ENCODE results near the gene GTF2IRD1. TPM values are rescaled to one million over a fixed set of nuclear protein-coding genes. Genes with fewer than 3 reads are reported as not detected.

GTF2IRD1 gene
- total and polyA plus RNA-seq, 2 of the 13 experiments (the other 11 are each of a cell fraction or from before 2014, with no cell fraction given) = 16.5 to 26.7 TPM

GRCh38 chr7:74535951-74536356 is 82.2 kb downstream of the GTF2IRD1 start (continued):
- TF ChIP-seq ZNF460 (CRISPR knock-in tag; IDR thresholded peaks at IDR 0.05; ENCODE audit: borderline replicate concordance) = no peak
- TF ChIP-seq TRIM22 (IDR thresholded peaks at IDR 0.05) = no peak
- peak in 1 of 2 experiments; percentile 41; a peak in 1 of 4 replicates for TF ChIP-seq REST (IDR thresholded peaks at IDR 0.05; ENCODE audit: borderline replicate concordance in 1 of 2, low read depth in 1 of 2, low read length in 2 of 2)
- peak; percentile 53; the same call in 1 of the 2 replicates for TF ChIP-seq FOXP4 (CRISPR knock-in tag; IDR thresholded peaks at IDR 0.05)
- TF ChIP-seq ELK4 (CRISPR knock-in tag; IDR thresholded peaks at IDR 0.05; ENCODE audit: borderline replicate concordance) = no peak
- TF ChIP-seq REXO4 (CRISPR knock-in tag; IDR thresholded peaks at IDR 0.05; ENCODE audit: borderline replicate concordance) = no peak
- TF ChIP-seq AHDC1 (CRISPR knock-in tag; IDR thresholded peaks at IDR 0.05; ENCODE audit: borderline replicate concordance) = 0 out of 2 replicates have a peak, but pooled peaks have one; percentile 36
- peak; percentile 28; the same call in 1 of the 2 replicates for TF ChIP-seq RELA (CRISPR knock-in tag; IDR thresholded peaks at IDR 0.05)
- TF ChIP-seq ZNF292 (CRISPR knock-in tag; IDR thresholded peaks at IDR 0.05; ENCODE audit: borderline replicate concordance, low read depth) = peak; percentile 42; the same call in 1 of the 2 replicates
- no peak for TF ChIP-seq ZNF784 (CRISPR knock-in tag; IDR thresholded peaks at IDR 0.05; ENCODE audit: borderline replicate concordance)
